ENCODE data around the gene LRRC53.

DNA sequence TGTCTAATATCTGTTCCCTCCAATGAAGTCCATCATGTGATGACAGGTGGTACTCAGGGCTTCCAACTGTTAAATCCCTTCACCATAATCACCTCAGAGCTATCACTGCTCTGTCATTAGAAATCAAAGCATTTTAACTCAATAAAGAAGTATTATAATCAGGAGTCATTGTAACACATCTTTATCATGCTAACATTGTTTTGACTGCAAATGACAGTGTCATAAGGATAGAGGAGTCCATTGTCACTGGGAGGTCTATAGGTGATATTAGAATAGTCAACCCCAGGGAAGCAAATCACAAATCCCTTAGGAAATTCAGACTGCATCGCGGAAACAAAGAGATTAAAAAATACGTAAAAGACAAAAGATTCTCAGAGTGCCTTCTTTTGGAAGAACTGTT, 30.8 kb downstream of the LRRC53 start:
- TF ChIP-seq EP300 (IDR thresholded peaks at IDR 0.05) (no peak), POLR2A (IDR thresholded peaks at IDR 0.05) (no peak)
- TF ChIP-seq, protein P1, sequence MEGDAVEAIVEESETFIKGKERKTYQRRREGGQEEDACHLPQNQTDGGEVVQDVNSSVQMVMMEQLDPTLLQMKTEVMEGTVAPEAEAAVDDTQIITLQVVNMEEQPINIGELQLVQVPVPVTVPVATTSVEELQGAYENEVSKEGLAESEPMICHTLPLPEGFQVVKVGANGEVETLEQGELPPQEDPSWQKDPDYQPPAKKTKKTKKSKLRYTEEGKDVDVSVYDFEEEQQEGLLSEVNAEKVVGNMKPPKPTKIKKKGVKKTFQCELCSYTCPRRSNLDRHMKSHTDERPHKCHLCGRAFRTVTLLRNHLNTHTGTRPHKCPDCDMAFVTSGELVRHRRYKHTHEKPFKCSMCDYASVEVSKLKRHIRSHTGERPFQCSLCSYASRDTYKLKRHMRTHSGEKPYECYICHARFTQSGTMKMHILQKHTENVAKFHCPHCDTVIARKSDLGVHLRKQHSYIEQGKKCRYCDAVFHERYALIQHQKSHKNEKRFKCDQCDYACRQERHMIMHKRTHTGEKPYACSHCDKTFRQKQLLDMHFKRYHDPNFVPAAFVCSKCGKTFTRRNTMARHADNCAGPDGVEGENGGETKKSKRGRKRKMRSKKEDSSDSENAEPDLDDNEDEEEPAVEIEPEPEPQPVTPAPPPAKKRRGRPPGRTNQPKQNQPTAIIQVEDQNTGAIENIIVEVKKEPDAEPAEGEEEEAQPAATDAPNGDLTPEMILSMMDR (IDR thresholded peaks at IDR 0.05), result no peak
